CD4-positive, alpha-beta T cell (primary cell): ENCODE results near the gene ERCC2. TPM values are rescaled to one million over a fixed set of nuclear protein-coding genes. Genes with fewer than 3 reads are reported as not detected.
A peak's percentile ranks its signal among the peaks of the same experiment; 100 is the strongest.

ENCODE experiments used
- ATAC-seq: fragments of 200-7000 bp; cut with Tn5 transposase; one replicate; pipeline ENCODE4 v1.10.0; 2022; ENCODE audit warnings: mild to moderate bottlenecking; ENCODE audit not compliant: poor library complexity
- CTCF ChIA-PET: fragments of 350-600 bp; sonication (Branson Sonifier 250); formaldehyde crosslinking; loops from one replicate; lab custom pipeline; 2021; ENCODE audit warnings: antibody characterized with exemption, inconsistent platforms; lab: Charles Lee
- POLR2A ChIA-PET: fragments of 350-600 bp; sonication (Branson Sonifier 250); formaldehyde crosslinking; loops from one replicate; lab custom pipeline; 2021; ENCODE audit warnings: antibody characterized with exemption, inconsistent platforms; lab: Charles Lee
- DNase-seq, 14 experiments: peaks; one replicate each; pipeline ENCODE4 v3.0.0-alpha.2; 2013 to 2020; ENCODE audit warnings: mixed read lengths in 2 of 14
- H3K27ac ChIP-seq, 2 donors: one replicate each; pipeline versions ENCODE4 v1.5.1 to v1.7.0; 2013; ENCODE audit warnings: low read length in 2 of 2, low read depth in 1 of 2, mild to moderate bottlenecking in 1 of 2
- H3K27me3 ChIP-seq, 2 experiments: 1 replicate in 1 of 2; 2 replicates in 1 of 2; pipeline versions ENCODE4 v1.6.1 to v1.7.0; 2013; ENCODE audit warnings: low read length in 2 of 2, control low read depth in 1 of 2, mild to moderate bottlenecking in 1 of 2, moderate library complexity in 1 of 2; ENCODE audit not compliant: insufficient read depth in 2 of 2, control insufficient read depth in 1 of 2
- H3K36me3 ChIP-seq: one replicate; pipeline ENCODE4 v1.6.1; 2013; ENCODE audit warnings: low read length, control low read depth; ENCODE audit not compliant: insufficient read depth
- H3K4me1 ChIP-seq: one replicate; pipeline ENCODE4 v1.6.1; 2013; ENCODE audit warnings: low read length, control low read depth; ENCODE audit not compliant: insufficient read depth
- H3K4me3 ChIP-seq: one replicate; pipeline ENCODE4 v1.5.1; 2013; ENCODE audit warnings: mild to moderate bottlenecking, low read length, moderate library complexity
- H3K9me3 ChIP-seq, 2 experiments: 1 replicate in 1 of 2; 2 replicates in 1 of 2; pipeline versions ENCODE4 v1.6.1 to v1.7.0; 2013; ENCODE audit warnings: low read length in 2 of 2, mild to moderate bottlenecking in 2 of 2, control low read depth in 1 of 2, moderate library complexity in 1 of 2; ENCODE audit not compliant: control insufficient read depth in 1 of 2, insufficient read depth in 1 of 2
- H3K27ac Mint-ChIP-seq: one replicate; pipeline ENCODE4 v1.8.0; 2020; ENCODE audit warnings: mixed read lengths
- H3K27me3 Mint-ChIP-seq: one replicate; pipeline ENCODE4 v1.8.0; 2021; ENCODE audit warnings: mixed read lengths
- H3K36me3 Mint-ChIP-seq: one replicate; pipeline ENCODE4 v1.8.0; 2021; ENCODE audit warnings: low read depth, mixed read lengths
- H3K4me1 Mint-ChIP-seq: one replicate; pipeline ENCODE4 v1.8.0; 2021; ENCODE audit warnings: low read depth, mixed read lengths
- H3K4me3 Mint-ChIP-seq: one replicate; pipeline ENCODE4 v1.8.0; 2020; ENCODE audit warnings: mild to moderate bottlenecking, mixed read lengths
- H3K9me3 Mint-ChIP-seq: one replicate; pipeline ENCODE4 v1.8.0; 2020; ENCODE audit warnings: mixed read lengths
- intact Hi-C, 2 experiments: fragments of 100-400 bp; cut with DNase I in 1 of 2; cut with micrococcal nuclease in 1 of 2; formaldehyde crosslinking; loops; one replicate each; pipeline versions ENCODE4 v1.15.1 to v1.9.0; 2023 to 2025; cut with DNase I, micrococcal nuclease
- total RNA-seq, 174 experiments: library from RNA in 2 of 174; stranded (reverse) in 2 of 174; gene quantifications; one replicate each; pipeline ENCODE4 v1.2.3 and lab custom pipeline; 2021 to 2026
- TF ChIP-seq, protein P1 (sequence below): fragments of 200-600 bp; IDR thresholded peaks from one replicate; pipeline ENCODE4 v1.8.0; 2022; ENCODE audit warnings: antibody characterized with exemption, mild to moderate bottlenecking

The ERCC2 gene
- total RNA-seq, 2 experiments from 2014 or later: 8.7 to 9.6 TPM

DNA sequence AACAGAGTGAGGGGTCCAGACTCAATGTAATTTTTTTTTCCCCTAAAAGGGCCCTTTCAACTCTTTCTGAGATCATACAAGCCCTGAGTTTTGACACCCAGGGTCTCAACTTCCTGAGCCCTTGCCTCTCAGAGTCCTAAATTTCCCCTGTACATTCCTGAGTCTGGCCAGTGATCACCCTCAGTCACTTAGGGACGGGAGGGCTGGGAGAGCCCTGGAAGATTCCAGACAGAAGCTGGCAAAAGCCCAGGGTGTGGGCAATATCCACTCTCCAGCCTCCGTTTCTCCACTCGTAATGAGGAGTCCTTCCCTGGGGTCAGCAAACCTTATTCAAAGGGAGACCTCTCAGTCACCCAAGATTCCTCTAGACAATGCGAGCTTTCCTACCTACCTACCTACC is 32.9 kb upstream of the ERCC2 start:
- TF ChIP-seq, protein P1, sequence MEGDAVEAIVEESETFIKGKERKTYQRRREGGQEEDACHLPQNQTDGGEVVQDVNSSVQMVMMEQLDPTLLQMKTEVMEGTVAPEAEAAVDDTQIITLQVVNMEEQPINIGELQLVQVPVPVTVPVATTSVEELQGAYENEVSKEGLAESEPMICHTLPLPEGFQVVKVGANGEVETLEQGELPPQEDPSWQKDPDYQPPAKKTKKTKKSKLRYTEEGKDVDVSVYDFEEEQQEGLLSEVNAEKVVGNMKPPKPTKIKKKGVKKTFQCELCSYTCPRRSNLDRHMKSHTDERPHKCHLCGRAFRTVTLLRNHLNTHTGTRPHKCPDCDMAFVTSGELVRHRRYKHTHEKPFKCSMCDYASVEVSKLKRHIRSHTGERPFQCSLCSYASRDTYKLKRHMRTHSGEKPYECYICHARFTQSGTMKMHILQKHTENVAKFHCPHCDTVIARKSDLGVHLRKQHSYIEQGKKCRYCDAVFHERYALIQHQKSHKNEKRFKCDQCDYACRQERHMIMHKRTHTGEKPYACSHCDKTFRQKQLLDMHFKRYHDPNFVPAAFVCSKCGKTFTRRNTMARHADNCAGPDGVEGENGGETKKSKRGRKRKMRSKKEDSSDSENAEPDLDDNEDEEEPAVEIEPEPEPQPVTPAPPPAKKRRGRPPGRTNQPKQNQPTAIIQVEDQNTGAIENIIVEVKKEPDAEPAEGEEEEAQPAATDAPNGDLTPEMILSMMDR: no peak

DNA sequence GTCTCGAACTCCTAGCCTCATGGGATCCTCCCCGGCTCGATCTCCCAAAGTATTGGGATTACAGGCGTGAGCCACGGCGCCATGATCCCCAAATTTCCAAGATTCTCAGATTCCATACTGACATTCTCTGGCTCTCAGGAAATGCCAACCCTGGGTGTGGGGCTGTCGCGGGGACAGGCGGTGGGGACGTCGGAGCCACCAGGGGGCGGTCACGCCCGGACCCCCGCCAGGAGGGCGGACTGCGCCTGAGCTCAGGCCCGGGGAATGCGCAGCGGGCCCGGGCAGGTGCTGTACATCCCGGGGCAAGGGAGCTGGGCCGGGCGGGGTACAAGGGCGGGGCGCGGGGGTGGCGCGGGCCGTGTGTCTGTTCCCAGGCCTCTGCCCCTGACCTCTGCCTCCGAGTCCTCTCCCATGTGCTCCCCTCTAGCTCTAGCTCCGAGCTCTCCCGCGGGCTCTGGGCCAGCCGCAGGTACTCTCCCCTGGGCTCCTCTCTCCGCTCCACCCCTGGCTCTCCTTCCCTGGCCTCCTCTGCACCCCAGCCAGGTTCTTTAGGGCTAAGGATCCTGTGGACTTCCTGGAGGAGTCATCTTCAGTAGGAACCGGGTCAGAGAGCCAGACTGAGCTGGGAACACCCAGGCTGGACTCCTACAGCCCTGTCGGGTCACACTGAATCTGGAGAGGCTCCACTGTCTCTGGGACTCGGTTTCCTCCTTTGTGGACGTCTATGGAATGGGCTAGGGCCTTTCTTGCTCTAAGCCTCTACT is 32.1 kb upstream of the ERCC2 start:
- no peak overlapping the region for H3K27ac Mint-ChIP-seq
- POLR2A ChIA-PET: interaction anchor here (1.1 to 1.3 kb wide), 2 partner anchors 11 to 78 kb away, joined by 3 to 4 read pairs; no protein-coding TSS in a partner anchor

More for the DNA sequence above, 32.9 kb upstream of the ERCC2 start:
- POLR2A ChIA-PET: interaction anchor here (1.3 kb wide), 1 partner anchor 82 kb away, joined by 3 read pairs; no protein-coding TSS in a partner anchor
- Histone ChIP-seq H3K27me3 (peaks cover 35 to 37% of the 10 kb centered on the region in 2 experiments), H3K27ac (no peak overlapping the region), H3K9me3 (peaks cover 0 to 10% of the 10 kb centered on the region in 2 experiments), H3K36me3 (no peaks in the 10 kb centered on the region), H3K4me3 (no peak overlapping the region), H3K4me1 (peaks cover 51% of the 10 kb centered on the region)
- Mint-ChIP-seq H3K27me3 (peaks cover 63% of the 10 kb centered on the region), H3K9me3 (no peaks in the 10 kb centered on the region), H3K4me3 (peak overlapping the region; percentile 45), H3K4me1 (peaks cover 46% of the 10 kb centered on the region), H3K36me3 (peaks cover 9% of the 10 kb centered on the region), H3K27ac (no peak overlapping the region)
- no peak for DNase-seq
- CTCF ChIA-PET: interaction anchor here (0.9 to 3.5 kb wide), 6 partner anchors 33 to 82 kb away, joined by 3 to 22 read pairs (median 12); partner anchors contain the start of gene ERCC2
- ATAC-seq: no peak
- intact Hi-C loops: loop anchor here in 1 of 2 experiments (10.0 kb wide), 2 partner anchors 148 to 462 kb away; partner anchors contain the start of genes FOXA3, MARK4 and SYMPK

DNA sequence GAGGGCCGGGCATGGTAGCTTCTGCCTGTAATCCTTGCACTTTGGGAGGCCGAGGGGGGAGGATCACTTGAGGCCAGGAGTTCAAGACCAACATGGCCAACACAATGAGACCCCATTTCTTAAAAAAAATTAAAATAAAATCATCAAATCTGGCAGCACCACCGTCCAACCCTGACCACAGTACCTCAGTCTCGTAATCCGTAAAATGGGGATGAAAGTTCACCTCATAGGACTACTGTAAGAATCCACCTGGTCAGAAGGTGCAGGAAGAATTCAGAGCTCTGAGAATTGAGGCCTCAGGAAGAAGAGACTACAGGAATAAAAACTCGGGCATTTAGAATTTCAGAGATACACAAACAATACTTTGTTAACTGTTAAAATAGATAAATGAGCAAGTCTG is 31.4 kb upstream of the ERCC2 start:
- no peaks in the 10 kb centered on the region for H3K36me3 ChIP-seq
- POLR2A ChIA-PET: interaction anchor here (1.1 to 1.3 kb wide), 2 partner anchors 11 to 79 kb away, joined by 3 to 4 read pairs; no protein-coding TSS in a partner anchor
- peaks cover 0 to 10% of the 10 kb centered on the region in 2 experiments for H3K9me3 ChIP-seq
- DNase-seq (no peak), ATAC-seq (no peak)
- H3K27ac ChIP-seq: no peak overlapping the region
- Mint-ChIP-seq H3K4me1 (peaks cover 41% of the 10 kb centered on the region), H3K9me3 (no peaks in the 10 kb centered on the region), H3K36me3 (peaks cover 9% of the 10 kb centered on the region), H3K27me3 (peaks cover 74% of the 10 kb centered on the region), H3K27ac (no peak overlapping the region), H3K4me3 (no peak overlapping the region)
- CTCF ChIA-PET: interaction anchor here (1.6 to 3.5 kb wide), 3 partner anchors 38 to 84 kb away, joined by 9 to 22 read pairs (median 15); no protein-coding TSS in a partner anchor
- intact Hi-C loops: loop anchor here in 1 of 2 experiments (10.0 kb wide), 2 partner anchors 147 to 463 kb away; partner anchors contain the start of genes FOXA3, MARK4 and SYMPK
- H3K4me3 ChIP-seq: no peak overlapping the region
- H3K4me1 ChIP-seq: peaks cover 53% of the 10 kb centered on the region
- H3K27me3 ChIP-seq: peaks cover 43% of the 10 kb centered on the region in 2 experiments
- TF ChIP-seq, protein P1: no peak

More for the DNA sequence above, 32.1 kb upstream of the ERCC2 start:
- H3K4me1 ChIP-seq: peaks cover 57% of the 10 kb centered on the region
- Mint-ChIP-seq H3K4me1 (peaks cover 47% of the 10 kb centered on the region), H3K27me3 (peaks cover 68% of the 10 kb centered on the region), H3K36me3 (peaks cover 9% of the 10 kb centered on the region), H3K9me3 (no peaks in the 10 kb centered on the region), H3K4me3 (no peak overlapping the region)
- no peak overlapping the region for H3K4me3 ChIP-seq
- peak in 5 of 14 experiments; percentile 35 to 68 (median 49) for DNase-seq
- H3K27ac ChIP-seq: no peak overlapping the region
- TF ChIP-seq, protein P1: no peak
- peaks cover 0 to 10% of the 10 kb centered on the region in 2 experiments for H3K9me3 ChIP-seq
- H3K27me3 ChIP-seq: peaks cover 43% of the 10 kb centered on the region in 2 experiments
- CTCF ChIA-PET: interaction anchor here (0.9 to 3.5 kb wide), 5 partner anchors 22 to 83 kb away, joined by 3 to 22 read pairs (median 9); partner anchors contain the start of genes ERCC1 and ERCC2
- H3K36me3 ChIP-seq: no peaks in the 10 kb centered on the region
- ATAC-seq: no peak
- intact Hi-C loops: loop anchor here in 1 of 2 experiments (10.0 kb wide), 2 partner anchors 148 to 462 kb away; partner anchors contain the start of genes FOXA3, MARK4 and SYMPK
